Keratinocyte (primary cell): ENCODE results near the gene KCNH8.

Experiments
- CTCF ChIP-seq, 3 experiments: IDR thresholded peaks in 1 of 3; conservative IDR thresholded peaks in 1 of 3; optimal IDR thresholded peaks in 1 of 3; 2 replicates in 2 of 3; 3 replicates in 1 of 3; pipeline versions ENCODE3 to v1.5.1; 2011; ENCODE audit warnings: low read length in 3 of 3, mild to moderate bottlenecking in 3 of 3, moderate library complexity in 2 of 3, control low read depth in 1 of 3, inconsistent platforms in 1 of 3; ENCODE audit not compliant: insufficient read depth in 2 of 3; ENCODE audit errors: extremely low read depth in 1 of 3
- EZH2 ChIP-seq: IDR thresholded peaks from one replicate; pipeline ENCODE4 v1.6.1; 2012; ENCODE audit warnings: inconsistent platforms, mild to moderate bottlenecking, low read length, moderate library complexity

- no peak for TF ChIP-seq CTCF (optimal IDR thresholded peaks at IDR 0.05 in 1 of 3, IDR thresholded peaks at IDR 0.05 in 1 of 3, conservative IDR thresholded peaks at IDR 0.05 in 1 of 3; ENCODE audit: extremely low read depth in 1 of 3, insufficient read depth in 2 of 3, low read length in 3 of 3)
- TF ChIP-seq EZH2, result no peak
These were observed 391.4 kb downstream of the KCNH8 start for GRCh38 chr3:19539518-19540392.
